HCT116 (cell line): ENCODE data around the gene DAPL1. TPM values are rescaled to one million over a fixed set of nuclear protein-coding genes. Genes with fewer than 3 reads are reported as not detected.

Source experiments
- ATAC-seq: fragments of 200-7000 bp; cut with Tn5 transposase; 2 replicates; pipeline ENCODE4 v1.9.1; 2020; ENCODE audit warnings: mild to moderate bottlenecking, moderate library complexity
- BruUV-seq: library from RNA; stranded (reverse); fragments of 400-500 nt; replicated peaks from 2 replicates; lab custom pipeline; 2021; lab: Mats Ljungman, UMichigan
- CTCF ChIA-PET: fragments of 300-600 bp; sonication (Branson Sonifier 250); formaldehyde crosslinking; loops from one replicate; lab custom pipeline; 2021; ENCODE audit warnings: antibody characterized with exemption; lab: Charles Lee
- POLR2A ChIA-PET: fragments of 300-600, 350-600 bp; sonication (Branson Sonifier 250); formaldehyde crosslinking; loops from one replicate; lab custom pipeline; 2021; ENCODE audit warnings: antibody characterized with exemption; lab: Charles Lee
- RAD21 ChIA-PET, 2 experiments: fragments of 300-600 bp; sonication (Branson Sonifier 250); formaldehyde crosslinking; loops; one replicate each; lab custom pipeline; 2023; ENCODE audit warnings: low total read pairs in 2 of 2; ENCODE audit not compliant: uncharacterized antibody in 2 of 2, unreplicated experiment in 2 of 2, low non-redundant PET in 1 of 2; lab: Charles Lee
- DNase-seq: peaks from one replicate; pipeline ENCODE4 v3.0.0-alpha.2; 2010; ENCODE audit warnings: low read depth, low spot score
- H2AFZ ChIP-seq: fragments of 200-600 bp; shearing (Covaris generic), sonication (generic); 2 replicates; pipeline ENCODE4 v1.6.1; 2017; ENCODE audit warnings: low read depth, mixed run types, mixed read lengths, antibody characterized with exemption, low read length; ENCODE audit not compliant: poor library complexity, severe bottlenecking
- H3K27ac ChIP-seq: 2 replicates; pipeline ENCODE4 v1.5.1; 2012; ENCODE audit warnings: low read depth, low read length
- H3K27me3 ChIP-seq: fragments of 200-600 bp; sonication (generic); 2 replicates; pipeline ENCODE4 v1.6.1; 2016; ENCODE audit warnings: mixed run types, low read length, mixed read lengths; ENCODE audit not compliant: insufficient read depth
- H3K36me3 ChIP-seq, 2 experiments: fragments of 200-500 bp in 1 of 2; fragments of 200-600 bp in 1 of 2; sonication (Bioruptor generic) in 1 of 2; sonication (generic) in 1 of 2; 2 replicates each; pipeline versions ENCODE4 v1.5.1 to v1.6.1; 2014 to 2016; ENCODE audit warnings: low read length in 2 of 2, inconsistent platforms in 1 of 2, mixed read lengths in 1 of 2, mixed run types in 1 of 2; ENCODE audit not compliant: insufficient read depth in 2 of 2, control insufficient read depth in 1 of 2
- H3K4me1 ChIP-seq, 2 experiments: fragments of 200-600 bp in 1 of 2; sonication (generic) in 1 of 2; 2 replicates each; pipeline versions ENCODE4 v1.5.1 to v1.6.1; 2012 to 2017; ENCODE audit warnings: low read length in 2 of 2, inconsistent platforms in 1 of 2, mild to moderate bottlenecking in 1 of 2, mixed read lengths in 1 of 2, mixed run types in 1 of 2, moderate library complexity in 1 of 2; ENCODE audit not compliant: insufficient read depth in 2 of 2, control insufficient read depth in 1 of 2
- H3K4me2 ChIP-seq: fragments of 200-600 bp; sonication (generic); 2 replicates; pipeline ENCODE4 v1.6.1; 2017; ENCODE audit warnings: mixed run types, low read length, mixed read lengths
- H3K4me3 ChIP-seq, 2 experiments: fragments of 200-600 bp in 1 of 2; sonication (generic) in 1 of 2; replicated peaks in 1 of 2; 2 replicates each; pipeline ENCODE4 v1.5.1; 2011 to 2016; ENCODE audit warnings: low read length in 2 of 2, control low read depth in 1 of 2, low read depth in 1 of 2, mild to moderate bottlenecking in 1 of 2, mixed read lengths in 1 of 2, mixed run types in 1 of 2
- H3K79me2 ChIP-seq: fragments of 200-600 bp; sonication (generic); 2 replicates; pipeline ENCODE4 v1.6.1; 2017; ENCODE audit warnings: mild to moderate bottlenecking, mixed run types, low read length, moderate library complexity, mixed read lengths; ENCODE audit not compliant: insufficient read depth
- H3K9ac ChIP-seq: fragments of 200-600 bp; sonication (generic); 2 replicates; pipeline ENCODE4 v1.6.1; 2016; ENCODE audit warnings: low read length, mixed read lengths
- H3K9me2 ChIP-seq: fragments of 200-600 bp; sonication (generic), shearing (Covaris generic); 2 replicates; pipeline ENCODE4 v1.6.1; 2017; ENCODE audit warnings: mixed run types, mild to moderate bottlenecking, moderate library complexity; ENCODE audit not compliant: insufficient read depth
- H3K9me3 ChIP-seq, 2 experiments: fragments of 200-500 bp in 1 of 2; fragments of 200-600 bp in 1 of 2; sonication (Bioruptor generic) in 1 of 2; sonication (generic) in 1 of 2; 2 replicates each; pipeline ENCODE4 v1.6.1; 2014 to 2017; ENCODE audit warnings: low read length in 2 of 2, mixed read lengths in 2 of 2, inconsistent platforms in 1 of 2, low read depth in 1 of 2, mild to moderate bottlenecking in 1 of 2, mixed run types in 1 of 2, moderate library complexity in 1 of 2; ENCODE audit not compliant: control insufficient read depth in 1 of 2, insufficient read depth in 1 of 2
- H4K20me1 ChIP-seq: fragments of 200-600 bp; sonication (generic), shearing (Covaris generic); 2 replicates; pipeline ENCODE4 v1.6.1; 2017; ENCODE audit warnings: mixed run types, mild to moderate bottlenecking, moderate library complexity; ENCODE audit not compliant: insufficient read depth
- CBX3 ChIP-seq: IDR thresholded peaks from 2 replicates; pipeline ENCODE4 v1.6.1; 2012; ENCODE audit warnings: low read depth
- CTCF ChIP-seq, 3 experiments: fragments of 200-600 bp in 1 of 3; sonication (generic) in 1 of 3; IDR thresholded peaks in 2 of 3; conservative IDR thresholded peaks in 1 of 3; 2 replicates each; pipeline ENCODE4 v1.5.1; 2012 to 2017; ENCODE audit warnings: low read depth in 2 of 3, low read length in 2 of 3, antibody characterized with exemption in 1 of 3, borderline replicate concordance in 1 of 3, control low read depth in 1 of 3, mild to moderate bottlenecking in 1 of 3, mixed read lengths in 1 of 3, mixed run types in 1 of 3, moderate library complexity in 1 of 3; ENCODE audit not compliant: insufficient read depth in 1 of 3
- EGR1 ChIP-seq: IDR thresholded peaks from 2 replicates; pipeline ENCODE4 v1.6.1; 2012; ENCODE audit warnings: low read depth
- ELF1 ChIP-seq: IDR thresholded peaks from 2 replicates; pipeline ENCODE4 v1.6.1; 2012; ENCODE audit warnings: low read depth, borderline replicate concordance
- EZH2 ChIP-seq: fragments of 200-600 bp; sonication (generic); IDR thresholded peaks from 2 replicates; pipeline ENCODE4 v1.6.1; 2017; ENCODE audit warnings: antibody characterized with exemption, mixed run types
- EZH2phosphoT487 ChIP-seq: fragments of 200-600 bp; IDR thresholded peaks from 2 replicates; pipeline ENCODE4 v1.6.1; 2018; ENCODE audit warnings: antibody characterized with exemption, borderline replicate concordance
- FOSL1 ChIP-seq: IDR thresholded peaks from 2 replicates; pipeline ENCODE4 v1.6.1; 2012; ENCODE audit warnings: low read depth
- JUND ChIP-seq: IDR thresholded peaks from 2 replicates; pipeline ENCODE4 v1.6.1; 2012
- POLR2A ChIP-seq: IDR thresholded peaks from 2 replicates; pipeline ENCODE4 v1.7.0; 2011; ENCODE audit warnings: borderline replicate concordance; ENCODE audit not compliant: insufficient read depth, insufficient read length; ENCODE audit errors: extremely low read depth
- POLR2AphosphoS5 ChIP-seq: IDR thresholded peaks from 2 replicates; pipeline ENCODE4 v1.6.1; 2011; ENCODE audit warnings: mild to moderate bottlenecking, low read depth, low read length, moderate library complexity
- RAD21 ChIP-seq: IDR thresholded peaks from 2 replicates; pipeline ENCODE4 v1.6.1; 2012; ENCODE audit warnings: low read depth, mild to moderate bottlenecking
- REST ChIP-seq: IDR thresholded peaks from 2 replicates; pipeline ENCODE4 v1.6.1; 2012; ENCODE audit warnings: low read depth
- SP1 ChIP-seq: IDR thresholded peaks from 2 replicates; pipeline ENCODE4 v1.6.1; 2012; ENCODE audit warnings: low read depth
- SRF ChIP-seq: IDR thresholded peaks from 2 replicates; pipeline ENCODE4 v1.6.1; 2012; ENCODE audit warnings: low read depth
- YY1 ChIP-seq: IDR thresholded peaks from 2 replicates; pipeline ENCODE4 v1.6.1; 2011; ENCODE audit warnings: low read length, low read depth, moderate library complexity, mild to moderate bottlenecking; ENCODE audit not compliant: insufficient replicate concordance; ENCODE audit errors: extremely low read depth
- ZFX ChIP-seq: fragments of 450-650 bp; IDR thresholded peaks from 2 replicates; pipeline ENCODE4 v1.6.1; 2017
- ZNF274 ChIP-seq: fragments of 200-500 bp; sonication (Bioruptor generic); IDR thresholded peaks from 2 replicates; pipeline ENCODE4 v1.6.1; 2014; ENCODE audit warnings: mild to moderate bottlenecking, low read depth, low read length, inconsistent platforms
- intact Hi-C: fragments of 100-400 bp; cut with micrococcal nuclease; formaldehyde crosslinking; loops from 2 replicates; pipeline ENCODE4 v1.10.0; 2022
- total RNA-seq: library from RNA; stranded (reverse); gene quantifications from one replicate; pipeline ENCODE4 v1.2.1, GENCODE V29; 2021; ENCODE audit not compliant: unreplicated experiment

Gene DAPL1
- total RNA-seq, 1 experiment from 2014 or later = not detected

GRCh38 chr2:158756331-158756730 lies 38.8 kb upstream of the DAPL1 start:
- Histone ChIP-seq H3K27me3 (no peaks in the 10 kb centered on the region), H3K27ac (no peak overlapping the region), H3K9me2 (no peaks in the 10 kb centered on the region), H3K9ac (no peak overlapping the region), H3K4me1 (no peaks in the 10 kb centered on the region), H4K20me1 (no peaks in the 10 kb centered on the region), H3K9me3 (no peaks in the 10 kb centered on the region), H3K4me2 (no peak overlapping the region), H3K79me2 (no peaks in the 10 kb centered on the region), H2AFZ (no peak overlapping the region), H3K36me3 (no peaks in the 10 kb centered on the region), H3K4me3 (no peak overlapping the region)
- no TSS peak for BruUV-seq
- no peak for ATAC-seq
- ChIA-PET CTCF (no interaction called here), POLR2A (no interaction called here), RAD21 (no interaction called here)
- no peak for DNase-seq
- intact Hi-C loops = no loop called here
- TF ChIP-seq CTCF (IDR thresholded peaks at IDR 0.05 in 2 of 3, conservative IDR thresholded peaks at IDR 0.05 in 1 of 3; ENCODE audit: borderline replicate concordance in 1 of 3, insufficient read depth in 1 of 3, low read depth in 2 of 3, low read length in 2 of 3) (no peak), ELF1 (no peak), EGR1 (no peak), ZFX (no peak), EZH2 (no peak), EZH2phosphoT487 (no peak), SP1 (no peak), YY1 (no peak), POLR2AphosphoS5 (no peak), ZNF274 (no peak), JUND (no peak), FOSL1 (no peak), POLR2A (no peak), CBX3 (no peak), RAD21 (no peak), REST (no peak), SRF (no peak)
